ENCODE results near the gene COX5B.
A peak's percentile ranks its signal among the peaks of the same experiment; 100 is the strongest.
"Not testable (repeated sequence)": the region's sequence is repeated elsewhere in the genome, so short reads cannot be mapped to it uniquely, and the experiment has no call there.

COX5B gene

GRCh38 chr2:97654791-97655190 lies 8.9 kb downstream of the COX5B start:
- no peak for DNase-seq

GRCh38 chr2:97656129-97656755 lies 10.4 kb downstream of the COX5B start:
- no peak for DNase-seq

GRCh38 chr2:97656905-97657587 lies 11.2 kb downstream of the COX5B start:
- no peak for DNase-seq

- DNase-seq = no peak
These were observed 12.3 kb downstream of the COX5B start for GRCh38 chr2:97657986-97658690.

- DNase-seq = no peak
These were observed 12.9 kb downstream of the COX5B start for GRCh38 chr2:97658691-97659157.

- DNase-seq = no peak
These were observed 13.6 kb downstream of the COX5B start for GRCh38 chr2:97659256-97660043.

- DNase-seq = no peak
These were observed 14.3 kb downstream of the COX5B start for GRCh38 chr2:97660044-97660774.

GRCh38 chr2:97660775-97661389 lies 15.0 kb downstream of the COX5B start:
- no peak for DNase-seq

- DNase-seq = no peak
These were observed 16.1 kb downstream of the COX5B start for GRCh38 chr2:97661927-97662326.

- DNase-seq = no peak
These were observed 16.6 kb downstream of the COX5B start for GRCh38 chr2:97662386-97662894.

- DNase-seq = peak; percentile 26
These were observed 17.2 kb downstream of the COX5B start for GRCh38 chr2:97662895-97663625.

GRCh38 chr2:97663626-97663961 lies 17.7 kb downstream of the COX5B start:
- DNase-seq = no peak

GRCh38 chr2:97663962-97664635 lies 18.2 kb downstream of the COX5B start, which contains the start of gene ACTR1B:
ACTR1B (minus strand) TSS chr2:97664044; CDS start chr2:97663890, 154 bp downstream.
- peak; percentile 96 for DNase-seq

- no peak for DNase-seq
These were observed 18.7 kb downstream of the COX5B start for GRCh38 chr2:97664636-97664970.

- no peak for DNase-seq
These were observed 23.6 kb downstream of the COX5B start, which contains the start of gene C2orf92 for GRCh38 chr2:97669448-97669847. C2orf92 (plus strand) TSS chr2:97669713; CDS start chr2:97669789, 76 bp downstream.

- no peak for DNase-seq
These were observed 24.6 kb downstream of the COX5B start for GRCh38 chr2:97670471-97670870.

- DNase-seq = no peak
These were observed 25.7 kb downstream of the COX5B start for GRCh38 chr2:97671526-97671925.

- DNase-seq = not testable (repeated sequence)
These were observed 26.8 kb downstream of the COX5B start for GRCh38 chr2:97672606-97673140.

GRCh38 chr2:97673182-97673914 lies 27.5 kb downstream of the COX5B start:
- no peak for DNase-seq

Data from NCI-H1092 (cell line).